GM12874 (cell line): ENCODE results near the gene IL1RAPL1.

Experiments used
- TF ChIP-seq, protein P1 (sequence below): IDR thresholded peaks from 2 replicates; pipeline ENCODE4 v1.5.1; 2011; ENCODE audit warnings: low read depth, mild to moderate bottlenecking, control low read depth, low read length, moderate library complexity; ENCODE audit not compliant: insufficient read depth

IL1RAPL1 gene

DNA sequence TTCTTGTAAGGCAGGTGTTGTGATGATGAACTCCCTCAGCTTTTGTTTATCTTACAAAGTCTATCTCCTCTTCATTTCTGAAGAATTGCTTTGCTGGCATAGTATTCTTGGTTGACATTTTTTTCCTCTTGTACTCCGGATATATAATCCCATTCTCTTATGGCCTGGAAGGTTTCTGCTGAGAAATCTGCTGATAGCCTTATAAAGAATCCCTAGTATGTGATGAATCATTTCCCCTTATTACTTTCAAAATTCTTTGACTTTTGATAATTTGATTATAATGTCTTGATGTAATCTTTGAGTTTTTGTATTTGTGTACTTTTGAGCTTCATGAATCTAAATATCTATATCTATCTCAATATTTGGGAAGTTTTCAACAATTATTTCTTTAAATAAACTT lies 972.8 kb downstream of the IL1RAPL1 start:
- TF ChIP-seq, protein P1, sequence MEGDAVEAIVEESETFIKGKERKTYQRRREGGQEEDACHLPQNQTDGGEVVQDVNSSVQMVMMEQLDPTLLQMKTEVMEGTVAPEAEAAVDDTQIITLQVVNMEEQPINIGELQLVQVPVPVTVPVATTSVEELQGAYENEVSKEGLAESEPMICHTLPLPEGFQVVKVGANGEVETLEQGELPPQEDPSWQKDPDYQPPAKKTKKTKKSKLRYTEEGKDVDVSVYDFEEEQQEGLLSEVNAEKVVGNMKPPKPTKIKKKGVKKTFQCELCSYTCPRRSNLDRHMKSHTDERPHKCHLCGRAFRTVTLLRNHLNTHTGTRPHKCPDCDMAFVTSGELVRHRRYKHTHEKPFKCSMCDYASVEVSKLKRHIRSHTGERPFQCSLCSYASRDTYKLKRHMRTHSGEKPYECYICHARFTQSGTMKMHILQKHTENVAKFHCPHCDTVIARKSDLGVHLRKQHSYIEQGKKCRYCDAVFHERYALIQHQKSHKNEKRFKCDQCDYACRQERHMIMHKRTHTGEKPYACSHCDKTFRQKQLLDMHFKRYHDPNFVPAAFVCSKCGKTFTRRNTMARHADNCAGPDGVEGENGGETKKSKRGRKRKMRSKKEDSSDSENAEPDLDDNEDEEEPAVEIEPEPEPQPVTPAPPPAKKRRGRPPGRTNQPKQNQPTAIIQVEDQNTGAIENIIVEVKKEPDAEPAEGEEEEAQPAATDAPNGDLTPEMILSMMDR: no peak

DNA sequence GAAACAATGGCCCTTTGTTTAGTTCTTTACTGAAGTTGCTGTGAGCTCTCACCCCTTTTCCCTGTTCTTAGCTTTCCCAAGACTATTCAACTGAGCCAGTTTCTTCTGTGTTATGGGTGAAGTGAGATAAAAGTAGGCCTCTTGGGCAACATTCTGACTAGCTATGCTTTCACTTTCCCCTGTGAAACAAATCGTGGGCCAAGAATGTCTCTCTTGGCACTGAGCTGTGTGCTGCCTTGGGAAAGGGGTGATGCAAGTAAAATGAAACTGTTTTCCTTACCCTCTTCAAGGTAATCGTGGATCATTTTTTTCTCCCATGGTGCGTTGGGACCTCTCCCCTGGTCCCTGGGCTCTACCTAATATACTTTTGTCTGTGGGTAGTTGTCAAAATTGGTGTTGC lies 974.2 kb downstream of the IL1RAPL1 start:
- TF ChIP-seq, protein P1: no peak

DNA sequence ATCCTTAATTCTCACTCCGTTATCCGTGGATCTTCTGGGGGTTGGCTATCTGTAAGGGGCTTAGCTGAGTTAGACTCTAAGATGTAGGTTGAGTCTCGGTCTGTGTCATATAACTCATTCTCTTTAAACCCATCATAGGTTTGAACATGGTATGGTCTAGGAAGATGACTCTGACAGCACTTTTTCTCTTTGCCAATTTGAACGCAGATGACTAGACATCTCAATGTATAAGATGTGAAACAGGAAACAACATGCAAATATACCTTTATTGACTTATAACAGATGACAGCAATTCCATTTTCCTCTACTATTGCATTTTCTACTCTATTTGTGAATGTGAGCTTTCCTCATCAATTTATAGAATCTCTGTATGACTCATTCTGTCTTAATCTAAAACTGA lies 993.3 kb downstream of the IL1RAPL1 start:
- TF ChIP-seq, protein P1: no peak

DNA sequence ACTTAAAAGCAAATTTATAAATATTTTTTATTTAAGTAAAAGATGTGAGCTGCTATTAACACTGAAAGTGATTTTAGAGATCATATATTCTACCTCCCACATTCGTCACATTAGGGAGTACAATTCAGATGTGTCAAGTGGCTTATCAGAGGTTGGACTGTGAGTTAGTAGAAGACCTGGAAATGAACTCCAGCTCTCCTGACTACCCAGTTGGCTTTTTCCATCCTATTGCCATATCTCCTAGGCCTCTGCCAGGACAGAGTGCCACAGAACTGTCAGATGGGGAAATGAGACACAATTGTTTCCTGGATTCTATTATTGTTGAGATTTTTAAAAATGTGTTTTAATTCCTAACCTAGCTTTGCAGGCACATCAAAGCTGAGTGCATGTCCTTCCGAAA lies 994.0 kb downstream of the IL1RAPL1 start:
- TF ChIP-seq, protein P1: no peak

DNA sequence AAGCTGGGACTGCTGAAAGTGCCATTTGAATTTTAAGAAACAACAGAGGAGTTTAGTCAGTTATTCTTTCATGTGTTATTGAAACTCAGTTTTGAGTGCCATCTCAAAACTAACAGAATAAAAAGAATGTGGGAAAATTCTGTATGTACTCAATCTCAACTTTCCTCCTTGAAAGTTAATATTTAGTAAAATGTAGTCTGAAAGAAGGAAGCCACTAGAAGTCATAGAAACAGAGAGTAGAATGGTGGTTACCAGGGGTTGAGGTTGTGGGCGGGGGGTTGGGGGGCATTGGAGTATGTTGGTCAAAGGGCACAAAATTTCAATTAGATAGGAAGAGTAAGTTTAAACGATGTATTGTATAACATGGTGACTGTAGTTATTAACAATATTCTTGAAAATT lies 999.9 kb downstream of the IL1RAPL1 start:
- TF ChIP-seq, protein P1: no peak

DNA sequence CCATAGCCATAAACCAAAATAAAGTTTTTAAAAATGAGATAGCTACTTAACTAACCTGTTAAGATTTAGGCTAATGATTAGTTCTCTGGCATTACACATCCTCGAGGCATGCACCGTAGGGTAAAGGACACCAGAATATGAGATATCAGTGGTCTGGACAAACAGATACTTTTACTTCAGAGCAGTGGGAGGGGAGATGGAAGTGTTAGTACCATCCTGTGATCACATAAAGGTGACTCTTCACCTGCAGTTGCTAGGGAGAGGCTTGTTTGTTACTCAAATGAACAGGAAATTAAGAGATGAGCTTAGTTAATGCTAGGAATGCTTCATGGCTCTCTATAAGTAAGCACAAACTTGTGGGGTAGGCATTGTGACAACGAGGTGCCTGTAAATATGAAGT lies 1003.7 kb downstream of the IL1RAPL1 start:
- TF ChIP-seq, protein P1: no peak

DNA sequence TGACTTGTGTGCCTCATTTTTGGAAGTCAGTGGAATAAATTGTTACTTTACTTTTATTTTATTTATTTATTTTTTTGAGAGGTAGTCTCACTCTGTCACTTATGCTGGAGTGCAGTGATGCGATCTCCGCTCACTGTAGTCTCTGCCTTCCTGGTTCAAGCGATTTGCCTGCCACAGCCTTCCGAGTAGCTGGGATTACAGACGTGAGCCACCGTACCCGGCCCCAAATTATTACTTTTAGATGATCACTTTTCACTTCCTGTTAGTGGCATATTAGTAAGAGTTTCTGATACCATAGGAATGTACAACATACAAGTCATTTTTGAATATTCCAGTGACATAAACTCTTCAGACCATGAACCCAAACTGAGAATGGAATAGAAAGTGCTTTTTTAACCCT lies 1017.1 kb downstream of the IL1RAPL1 start:
- TF ChIP-seq, protein P1: no peak

DNA sequence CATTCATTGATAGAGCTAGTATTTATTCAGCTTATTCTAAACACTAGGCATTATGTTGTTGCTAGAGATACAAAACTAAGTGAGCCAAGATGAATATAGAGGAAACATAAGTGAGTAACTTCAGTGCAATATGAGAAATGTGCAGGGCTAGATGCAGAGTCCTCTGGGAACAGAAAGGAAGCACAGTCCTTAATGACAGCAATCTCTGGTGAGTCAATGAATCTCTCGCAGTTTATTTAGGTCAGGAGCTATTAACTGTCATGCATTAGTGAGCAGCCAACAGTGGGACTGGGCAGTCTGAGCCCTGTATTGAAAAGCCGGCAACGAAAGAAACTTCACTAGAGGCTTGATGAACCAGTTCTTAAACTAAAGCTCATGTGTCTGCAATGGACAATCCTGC lies 1030.0 kb downstream of the IL1RAPL1 start:
- TF ChIP-seq, protein P1: no peak
